Stromal cell of bone marrow (primary cell): ENCODE results near the gene CTSW.

Experiments
- DNase-seq: peaks from one replicate; pipeline ENCODE4 v3.0.0-alpha.2; 2012; ENCODE audit warnings: low read depth

CTSW gene

GRCh38 chr11:65856689-65857499 lies 22.7 kb upstream of the CTSW start:
- DNase-seq, result no peak

GRCh38 chr11:65857500-65857852 lies 22.2 kb upstream of the CTSW start:
- no peak for DNase-seq

GRCh38 chr11:65857853-65858680 lies 21.6 kb upstream of the CTSW start, which contains the start of gene CFL1:
Gene CFL1, minus strand, starts transcription at chr11:65858180. Its CDS starts 81 bp downstream, at chr11:65858099.
- DNase-seq, result peak; percentile 97

GRCh38 chr11:65858681-65859087 lies 21.0 kb upstream of the CTSW start:
- DNase-seq, result no peak

GRCh38 chr11:65859095-65859811 lies 20.4 kb upstream of the CTSW start:
- peak; percentile 96 for DNase-seq

GRCh38 chr11:65859812-65860277 lies 19.8 kb upstream of the CTSW start:
- no peak for DNase-seq

- DNase-seq, result peak; percentile 93
These were observed 19.1 kb upstream of the CTSW start, which contains the start of gene MUS81 for GRCh38 chr11:65860278-65861164. Gene MUS81, plus strand, starts transcription at chr11:65860433. Its CDS starts 321 bp downstream, at chr11:65860754.

- DNase-seq, result no peak
These were observed 18.5 kb upstream of the CTSW start for GRCh38 chr11:65861165-65861505.

- DNase-seq, result no peak
These were observed 18.0 kb upstream of the CTSW start for GRCh38 chr11:65861533-65862183.

- no peak for DNase-seq
These were observed 17.4 kb upstream of the CTSW start for GRCh38 chr11:65862191-65862735.

- DNase-seq, result no peak
These were observed 16.4 kb upstream of the CTSW start for GRCh38 chr11:65862941-65863888.

GRCh38 chr11:65863889-65864705 lies 15.5 kb upstream of the CTSW start:
- no peak for DNase-seq

- no peak for DNase-seq
These were observed 14.7 kb upstream of the CTSW start for GRCh38 chr11:65864706-65865471.

GRCh38 chr11:65865550-65866172 lies 14.0 kb upstream of the CTSW start:
- no peak for DNase-seq

GRCh38 chr11:65866509-65867283 lies 12.9 kb upstream of the CTSW start:
- no peak for DNase-seq

- DNase-seq, result no peak
These were observed 12.2 kb upstream of the CTSW start for GRCh38 chr11:65867284-65868071.
